Activated T-cell treated with anti-CD3 and anti-CD28 coated beads for 1 hour (primary cell): ENCODE data around the gene AKAP9.
"Not testable (repeated sequence)": the region's sequence is repeated elsewhere in the genome, so short reads cannot be mapped to it uniquely, and the experiment has no call there.

Experiments
- DNase-seq: peaks from one replicate; pipeline ENCODE4 v3.0.0-alpha.2; 2020; ENCODE audit warnings: low read depth

Gene AKAP9

GRCh38 chr7:92134271-92135051, 193.8 kb downstream of the AKAP9 start, which contains the start of gene CYP51A1:
TSS of gene CYP51A1 (minus strand) at chr7:92134477. CDS start at chr7:92134364, 113 bp downstream.
- DNase-seq = peak; percentile 91

- no peak for DNase-seq
Measured at GRCh38 chr7:92135052-92135889, 194.6 kb downstream of the AKAP9 start.

GRCh38 chr7:92137557-92137956, 196.9 kb downstream of the AKAP9 start:
- DNase-seq = no peak

- DNase-seq = no peak
Measured at GRCh38 chr7:92141161-92141560, 200.5 kb downstream of the AKAP9 start.

- not testable (repeated sequence) for DNase-seq
Measured at GRCh38 chr7:92142791-92143190, 202.1 kb downstream of the AKAP9 start.

GRCh38 chr7:92143192-92143880, 202.7 kb downstream of the AKAP9 start:
- not testable (repeated sequence) for DNase-seq

- no peak for DNase-seq
Measured at GRCh38 chr7:92149736-92150239, 209.1 kb downstream of the AKAP9 start.

- DNase-seq = no peak
Measured at GRCh38 chr7:92150450-92151017, 209.9 kb downstream of the AKAP9 start.

- no peak for DNase-seq
Measured at GRCh38 chr7:92155108-92155739, 214.6 kb downstream of the AKAP9 start.

GRCh38 chr7:92156990-92157389, 216.3 kb downstream of the AKAP9 start:
- no peak for DNase-seq

GRCh38 chr7:92158660-92159575, 218.3 kb downstream of the AKAP9 start:
- no peak for DNase-seq
